GM18951 (cell line): Measurements from ENCODE around the gene RABGAP1.

Source experiments
- POLR2A ChIP-seq: IDR thresholded peaks from 4 replicates; pipeline ENCODE4 v1.6.1; 2011; ENCODE audit warnings: mild to moderate bottlenecking; ENCODE audit not compliant: insufficient read length, insufficient read depth; ENCODE audit errors: extremely low read depth
- in situ Hi-C: fragments of 300-500 bp; cut with MboI; formaldehyde crosslinking; loops from one replicate; pipeline ENCODE4 v1.12.0; 2022; ENCODE audit warnings: low sequenced_read_pairs, mixed read lengths, inconsistent platforms; ENCODE audit not compliant: unreplicated experiment

RABGAP1 gene

DNA sequence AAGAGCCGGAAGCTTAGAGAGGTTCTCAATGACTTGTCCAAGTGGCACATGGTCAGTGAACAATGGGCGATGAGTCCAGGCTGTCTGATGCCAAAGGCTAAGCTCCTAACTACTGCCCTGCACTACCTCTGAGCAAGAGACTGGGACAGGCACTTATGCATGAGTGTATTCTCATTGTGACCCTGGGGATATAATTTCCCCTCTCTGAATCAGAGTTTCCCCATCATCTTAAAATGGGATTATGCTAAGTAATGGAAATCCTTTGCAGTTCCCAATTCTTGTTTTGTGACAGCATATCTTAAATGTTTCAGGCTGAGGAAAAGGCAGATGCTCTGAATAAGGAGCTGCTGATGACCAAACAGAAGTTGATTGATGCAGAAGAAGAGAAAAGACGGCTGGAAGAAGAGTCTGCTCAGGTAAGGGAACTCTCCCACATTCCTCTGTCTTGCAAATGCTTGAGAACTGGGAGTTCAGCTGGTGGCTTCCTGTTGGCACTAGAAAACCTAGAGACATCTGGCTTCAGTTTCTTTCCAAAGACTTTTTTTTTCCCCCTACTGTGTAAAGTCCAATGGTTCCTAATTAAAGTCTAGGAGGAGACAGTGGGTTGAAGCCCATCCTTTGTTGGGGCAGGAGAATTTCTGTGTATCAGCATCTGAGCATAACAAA, 156.7 kb downstream of the RABGAP1 start:
- in situ Hi-C loops = no loop called here
- TF ChIP-seq POLR2A = no peak

DNA sequence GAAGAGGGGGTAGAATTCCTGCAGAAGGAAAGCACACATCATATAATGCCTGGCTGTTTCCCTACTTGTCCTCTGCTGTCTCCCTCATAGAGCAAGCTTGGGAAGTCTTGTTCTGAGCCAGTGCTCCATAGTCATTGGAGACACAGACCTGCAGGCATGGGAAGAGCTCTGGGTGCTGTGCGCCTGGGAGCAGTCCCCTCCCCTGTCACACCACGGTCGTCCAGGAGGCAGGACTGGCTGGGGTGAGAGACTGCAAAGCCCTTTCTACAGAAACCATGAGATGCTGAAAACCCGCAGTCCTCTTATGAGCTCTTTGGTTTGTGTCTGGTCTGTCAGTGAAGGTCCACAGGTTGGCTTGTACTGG, 157.3 kb downstream of the RABGAP1 start:
- TF ChIP-seq POLR2A = no peak
- in situ Hi-C loops = no loop called here

DNA sequence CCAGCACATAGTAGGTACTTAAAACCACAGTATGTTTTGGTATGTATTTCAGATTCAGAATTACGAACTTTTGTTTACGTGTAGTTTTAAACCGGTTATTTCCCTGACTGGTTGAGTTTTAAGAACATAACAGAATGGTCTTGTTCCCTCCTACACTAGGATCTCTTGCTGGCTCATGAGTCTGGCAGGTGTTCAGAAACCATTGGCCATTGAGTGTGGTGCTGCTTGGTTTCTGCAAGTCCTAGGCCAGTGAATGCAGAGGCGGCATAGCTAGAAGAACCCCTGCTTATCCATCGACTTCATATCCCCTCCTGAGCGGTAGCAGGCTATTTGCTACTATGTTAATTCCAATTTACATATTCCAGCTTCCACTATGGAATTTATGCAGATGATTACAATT, 158.2 kb downstream of the RABGAP1 start:
- in situ Hi-C loops = no loop called here
- TF ChIP-seq POLR2A = no peak

DNA sequence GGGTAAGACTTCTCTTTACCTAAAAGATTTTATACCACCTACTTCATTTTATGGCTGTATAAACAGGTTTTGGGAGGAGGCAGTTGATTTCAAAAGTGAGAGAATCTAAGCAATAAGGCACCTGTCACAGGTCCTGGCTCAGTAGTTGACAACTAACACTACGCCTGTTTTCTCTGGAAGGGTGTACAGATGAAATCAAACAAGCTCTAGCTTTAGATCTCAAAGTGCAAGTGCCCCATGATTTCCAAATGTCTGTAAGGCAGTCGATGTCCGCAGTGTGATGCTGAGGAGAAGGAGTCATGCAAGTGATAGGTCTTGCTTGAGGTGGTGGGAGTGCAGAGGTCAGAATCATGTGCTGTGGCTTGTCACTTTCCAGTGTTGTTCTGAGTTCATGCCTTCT, 158.7 kb downstream of the RABGAP1 start:
- in situ Hi-C loops = no loop called here
- TF ChIP-seq POLR2A = no peak

DNA sequence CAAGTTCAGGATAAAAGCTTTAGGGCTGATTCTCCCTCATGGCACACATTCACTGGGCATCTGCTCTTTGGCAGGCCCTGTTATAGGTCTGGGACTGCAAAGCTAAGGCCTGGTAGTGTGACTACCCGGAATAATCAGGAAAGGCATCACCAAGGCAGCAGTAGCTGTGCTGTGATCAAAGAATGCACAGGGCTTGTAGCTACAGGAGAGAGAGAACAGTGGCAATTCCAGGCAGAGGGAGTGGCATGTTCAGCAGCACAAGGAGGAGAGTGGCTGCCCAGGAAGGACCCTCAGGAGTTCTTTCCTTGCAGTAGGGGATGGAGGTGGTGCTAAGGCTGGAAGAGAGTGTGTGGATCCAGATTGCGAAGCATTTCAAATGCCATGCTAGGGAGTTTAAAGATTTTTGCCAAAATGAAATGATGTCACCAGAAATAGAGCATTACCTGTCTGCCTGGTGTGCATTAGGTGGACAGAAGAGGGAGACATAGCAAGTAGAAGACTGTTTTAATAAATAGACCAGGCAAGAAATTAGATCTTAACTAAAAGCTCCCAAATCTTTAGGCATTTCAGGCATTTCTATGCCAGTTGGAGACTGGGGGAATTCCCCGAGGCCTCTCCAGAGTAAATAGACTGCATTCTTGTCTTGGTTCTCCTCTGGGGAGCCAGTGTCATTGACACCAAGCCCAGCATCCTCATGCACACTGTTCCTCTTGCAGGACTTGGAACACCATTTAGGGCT, 161.7 kb downstream of the RABGAP1 start:
- in situ Hi-C loops = no loop called here
- TF ChIP-seq POLR2A = no peak

DNA sequence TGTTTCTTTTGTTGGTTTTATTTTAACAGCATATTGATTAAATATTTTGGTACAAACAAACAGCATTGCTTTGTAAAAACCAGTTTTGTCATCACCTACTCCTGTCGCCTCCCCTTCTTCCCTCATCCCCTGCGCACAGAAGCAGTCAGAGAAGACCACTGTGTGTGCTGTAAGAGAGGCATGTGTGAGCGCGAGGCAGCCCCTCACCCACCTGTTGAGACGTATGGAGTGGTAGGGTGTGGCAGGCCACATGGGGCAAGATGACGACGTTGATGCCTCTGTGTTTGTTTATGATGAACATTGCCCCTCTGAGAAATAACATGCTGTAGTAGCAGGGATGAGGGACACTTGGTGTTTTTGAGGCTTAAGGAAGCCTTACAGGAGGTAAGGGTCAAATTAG, 164.0 kb downstream of the RABGAP1 start:
- TF ChIP-seq POLR2A = no peak
- in situ Hi-C loops = no loop called here

DNA sequence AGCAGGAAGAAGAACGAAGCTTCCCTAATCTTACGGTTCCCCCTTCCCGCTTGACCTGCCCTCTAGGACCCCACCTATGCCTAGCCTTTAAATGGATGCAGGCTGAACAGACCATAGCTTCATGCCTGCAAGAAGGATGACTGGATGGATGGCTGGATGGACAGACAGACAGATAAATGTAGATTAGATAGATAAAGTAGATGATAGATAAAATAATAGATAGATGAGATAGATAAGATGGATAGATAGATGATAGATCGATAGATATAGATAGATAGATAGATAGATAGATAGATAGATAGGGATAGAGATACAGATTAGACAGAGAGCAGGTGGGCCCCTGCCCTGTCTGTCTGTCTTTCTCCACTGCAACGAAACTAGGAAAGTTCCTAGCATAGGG, 164.7 kb downstream of the RABGAP1 start:
- TF ChIP-seq POLR2A = no peak
- in situ Hi-C loops = no loop called here

DNA sequence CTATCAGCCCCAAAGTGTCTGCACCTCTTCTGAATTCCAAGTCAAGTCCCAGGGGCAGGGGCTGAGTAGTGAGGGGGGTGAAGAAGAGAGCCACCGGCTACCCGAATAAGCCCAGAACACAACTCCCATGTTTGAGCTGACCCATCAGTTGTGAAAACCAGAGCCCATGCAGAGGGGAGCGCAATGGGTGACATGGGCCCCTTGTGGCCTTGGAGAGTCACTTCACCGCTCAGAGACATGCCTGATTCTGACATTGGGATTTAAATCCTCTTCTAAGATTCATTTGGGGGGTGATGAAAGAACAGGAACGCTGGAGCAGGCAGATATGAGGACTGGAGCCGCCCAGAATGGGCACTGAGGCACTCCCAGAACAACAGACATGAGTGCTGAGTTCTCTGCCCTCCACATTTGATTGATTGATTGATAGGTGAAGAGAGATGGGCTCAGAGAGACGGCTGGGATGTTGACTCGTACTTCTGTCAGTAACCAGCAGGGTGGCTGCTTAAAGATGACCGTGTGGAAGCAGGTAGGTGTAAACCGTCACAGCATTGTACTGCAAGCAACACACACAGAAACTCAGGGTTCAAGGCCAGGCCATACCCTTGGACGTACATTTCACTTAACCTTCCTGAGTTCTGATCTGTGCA, 166.9 kb downstream of the RABGAP1 start:
- in situ Hi-C loops = no loop called here
- no peak for TF ChIP-seq POLR2A

DNA sequence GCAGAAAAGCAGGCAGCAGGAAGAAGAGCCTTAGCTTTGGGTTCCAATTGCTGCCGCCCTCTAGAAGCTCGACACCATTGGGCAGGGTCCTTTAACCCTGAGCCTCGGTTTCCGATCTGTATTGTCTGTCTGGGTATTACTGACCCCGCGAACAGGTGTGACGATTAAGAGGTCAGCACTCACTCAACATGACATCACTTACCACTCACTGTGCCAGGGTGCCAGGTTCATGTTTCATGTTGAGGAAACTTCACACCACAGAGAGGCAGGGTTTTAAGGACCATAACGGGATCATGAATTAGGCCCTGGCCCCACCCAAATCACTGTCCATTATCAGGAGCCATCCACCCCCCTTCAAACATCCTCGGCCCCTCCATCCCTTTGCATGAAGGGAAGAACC, 168.2 kb downstream of the RABGAP1 start:
- in situ Hi-C loops = no loop called here
- TF ChIP-seq POLR2A = no peak

DNA sequence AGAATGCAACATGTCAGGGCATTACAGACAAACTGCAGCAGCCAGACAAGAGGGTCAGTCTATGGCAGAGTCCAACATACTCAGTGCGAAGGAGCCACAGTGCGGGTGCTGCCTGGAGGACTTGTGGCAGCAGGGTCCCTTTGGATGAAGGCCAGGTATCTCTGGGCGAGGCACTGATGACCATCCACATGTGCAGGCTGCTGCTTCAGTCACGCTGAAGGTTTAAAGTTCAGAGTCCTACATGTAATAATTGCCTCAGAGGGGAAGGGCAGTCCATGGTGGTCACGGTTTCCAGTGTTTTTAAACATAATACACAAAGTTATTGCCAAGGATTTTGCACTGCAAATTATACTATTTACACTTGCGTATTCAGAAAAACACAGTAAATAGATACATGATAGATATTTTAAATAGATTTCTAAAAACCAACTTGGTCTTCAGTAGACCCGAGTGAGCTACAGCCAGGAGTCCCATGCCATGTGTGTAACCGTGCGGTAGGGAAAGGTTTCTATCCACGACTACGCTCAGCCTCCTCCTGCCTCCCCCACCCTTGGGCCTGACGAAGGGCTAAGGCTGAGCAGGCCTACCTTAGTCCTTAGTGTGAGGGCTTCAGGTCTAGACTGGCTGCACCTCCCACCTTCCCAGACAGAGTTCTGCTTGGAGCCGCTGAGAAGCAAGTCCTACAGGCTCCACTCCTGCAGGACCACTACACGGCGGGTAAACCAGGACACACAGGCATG, 168.9 kb downstream of the RABGAP1 start:
- TF ChIP-seq POLR2A = no peak
- in situ Hi-C loops = no loop called here

DNA sequence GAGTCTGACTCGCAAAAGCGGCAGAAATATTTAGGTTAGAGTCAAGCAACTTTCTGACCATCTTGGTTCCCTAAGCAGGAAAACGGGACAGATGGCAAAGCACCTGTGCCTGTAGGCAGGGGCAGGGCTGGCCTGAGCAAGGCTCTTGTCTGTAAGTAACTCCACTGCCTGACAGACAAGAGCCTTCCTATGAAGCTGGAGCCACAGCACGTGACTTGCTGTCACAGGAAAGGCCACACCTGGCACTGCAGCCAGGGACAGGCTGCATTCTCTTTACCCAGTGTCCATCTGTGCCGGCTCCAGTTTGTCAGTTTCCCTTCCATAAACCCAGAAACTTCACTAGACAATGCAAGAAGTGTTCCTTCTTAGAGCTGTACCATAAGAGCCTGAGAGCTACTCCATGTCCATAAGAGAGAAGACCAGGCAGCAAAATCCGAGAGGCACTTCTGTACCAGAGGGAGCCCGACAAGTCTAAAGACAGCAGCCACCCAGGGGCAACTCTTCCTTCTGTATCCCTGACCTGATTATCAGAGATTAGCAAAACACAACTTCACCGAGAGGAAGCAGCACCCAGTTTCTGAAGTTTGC, 170.7 kb downstream of the RABGAP1 start:
- in situ Hi-C loops = no loop called here
- TF ChIP-seq POLR2A = no peak

DNA sequence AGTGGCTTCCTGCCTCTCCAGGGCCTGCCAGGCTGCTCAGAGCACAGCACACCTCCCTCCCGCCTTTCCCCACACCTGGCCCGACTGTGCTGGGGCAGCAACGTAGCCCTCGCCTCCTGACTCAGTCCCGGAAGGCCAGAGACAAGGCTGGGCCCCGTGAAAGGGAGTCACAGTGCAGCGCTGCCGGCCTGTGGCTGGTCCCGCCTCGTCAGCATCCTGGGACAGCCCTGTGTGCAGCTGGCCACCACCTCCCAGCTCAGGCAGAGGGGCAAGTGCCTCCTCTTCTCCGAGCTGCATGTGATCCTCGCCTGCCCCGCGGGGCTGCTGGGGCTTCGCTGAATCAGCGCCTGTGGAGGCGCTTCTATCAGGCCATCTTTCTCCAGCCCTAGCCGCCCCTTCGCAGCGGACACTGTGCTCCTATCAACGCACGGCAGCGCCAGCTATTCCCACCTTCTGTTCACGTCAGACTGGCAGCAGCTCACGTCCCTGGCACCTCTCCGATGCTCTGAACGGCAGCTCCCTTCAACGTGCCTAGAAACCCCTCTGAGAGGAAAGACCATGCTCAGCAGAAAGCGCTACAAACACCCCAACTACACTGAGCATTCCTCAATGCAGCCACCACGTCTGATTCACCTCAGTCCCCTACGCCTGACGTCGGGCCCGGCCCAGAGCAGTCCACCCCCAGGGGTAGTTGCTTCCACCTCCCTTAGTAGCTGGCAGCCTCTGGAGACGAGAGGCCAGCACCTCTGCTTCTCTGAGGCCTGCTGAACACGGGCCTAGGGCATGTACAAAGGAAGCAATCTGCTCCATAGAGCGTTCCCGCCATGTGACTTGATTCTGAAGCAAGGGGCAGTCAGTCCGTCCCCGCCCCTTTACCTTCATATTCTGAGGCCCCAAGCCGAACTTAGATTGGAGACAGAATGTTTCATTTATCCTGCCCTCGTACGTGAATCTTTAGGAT, 171.5 kb downstream of the RABGAP1 start:
- in situ Hi-C loops = no loop called here
- no peak for TF ChIP-seq POLR2A
